Muscle layer of colon (tissue), 2 donors: ENCODE data around the gene ZSCAN31.
"Not testable (repeated sequence)": the region's sequence is repeated elsewhere in the genome, so short reads cannot be mapped to it uniquely, and the experiment has no call there.

Experiments used
- H3K27ac ChIP-seq: one replicate; pipeline ENCODE4 v1.7.0; 2013; ENCODE audit warnings: low read depth, mild to moderate bottlenecking, low read length, moderate library complexity
- H3K27me3 ChIP-seq, 2 donors: one replicate each; pipeline ENCODE4 v1.7.0; 2013; ENCODE audit warnings: low read length in 2 of 2, mild to moderate bottlenecking in 2 of 2; ENCODE audit not compliant: insufficient read depth in 2 of 2, control insufficient read depth in 1 of 2
- H3K36me3 ChIP-seq: one replicate; pipeline ENCODE4 v1.7.0; 2013; ENCODE audit warnings: mild to moderate bottlenecking, low read length; ENCODE audit not compliant: insufficient read depth
- H3K4me1 ChIP-seq: one replicate; pipeline ENCODE4 v1.7.0; 2013; ENCODE audit warnings: mild to moderate bottlenecking, low read length; ENCODE audit not compliant: insufficient read depth
- H3K4me3 ChIP-seq, 2 donors: one replicate each; pipeline ENCODE4 v1.7.0; 2013; ENCODE audit warnings: low read length in 2 of 2, low read depth in 1 of 2, mild to moderate bottlenecking in 1 of 2, moderate library complexity in 1 of 2
- H3K9ac ChIP-seq: one replicate; pipeline ENCODE4 v1.7.0; 2013; ENCODE audit warnings: low read length
- H3K9me3 ChIP-seq: one replicate; pipeline ENCODE4 v1.7.0; 2013; ENCODE audit warnings: mild to moderate bottlenecking, low read length
- donor health status: abdominal sarcoma.
- donor health status: Adenocarcinoma of cecum.

Gene ZSCAN31

GRCh38 chr6:28306363-28306762 is 29.6 kb downstream of the ZSCAN31 start:
- H3K36me3 ChIP-seq, H3K9ac ChIP-seq, H3K27ac ChIP-seq, H3K4me3 ChIP-seq, H3K4me1 ChIP-seq, H3K9me3 ChIP-seq, H3K27me3 ChIP-seq: not testable (repeated sequence)

- no peak overlapping the region for H3K4me3 ChIP-seq
- H3K36me3 ChIP-seq, result peaks cover 25% of the 10 kb centered on the region
- H3K27ac ChIP-seq, result no peak overlapping the region
- H3K4me1 ChIP-seq, result no peaks in the 10 kb centered on the region
- no peak overlapping the region for H3K9ac ChIP-seq
- H3K9me3 ChIP-seq, result no peaks in the 10 kb centered on the region
- H3K27me3 ChIP-seq, result no peaks in the 10 kb centered on the region
Measured at GRCh38 chr6:28303570-28303969, 32.4 kb downstream of the ZSCAN31 start.

- H3K4me3 ChIP-seq, result no peak overlapping the region
- no peaks in the 10 kb centered on the region for H3K9me3 ChIP-seq
- H3K27me3 ChIP-seq, result no peaks in the 10 kb centered on the region
- peaks cover 35% of the 10 kb centered on the region for H3K36me3 ChIP-seq
- no peaks in the 10 kb centered on the region for H3K4me1 ChIP-seq
- H3K9ac ChIP-seq, result no peak overlapping the region
- no peak overlapping the region for H3K27ac ChIP-seq
Measured at GRCh38 chr6:28296520-28297060, 39.4 kb downstream of the ZSCAN31 start.

- Histone ChIP-seq H3K9me3 (no peaks in the 10 kb centered on the region), H3K36me3 (peaks cover 28% of the 10 kb centered on the region), H3K4me3 (no peak overlapping the region), H3K9ac (no peak overlapping the region), H3K27me3 (no peaks in the 10 kb centered on the region), H3K27ac (no peak overlapping the region), H3K4me1 (no peaks in the 10 kb centered on the region)
Measured at GRCh38 chr6:28295326-28295725, 40.6 kb downstream of the ZSCAN31 start.

- Histone ChIP-seq H3K27me3 (no peaks in the 10 kb centered on the region), H3K36me3 (peaks cover 19% of the 10 kb centered on the region), H3K9ac (no peak overlapping the region)
Measured at GRCh38 chr6:28291573-28291972, 44.4 kb downstream of the ZSCAN31 start.

GRCh38 chr6:28282926-28283325 is 53.0 kb downstream of the ZSCAN31 start:
- no peaks in the 10 kb centered on the region for H3K27me3 ChIP-seq
- H3K9me3 ChIP-seq, result peaks cover 8% of the 10 kb centered on the region
- H3K36me3 ChIP-seq, result peaks cover 27% of the 10 kb centered on the region
- no peak overlapping the region for H3K9ac ChIP-seq
- H3K4me1 ChIP-seq, result peaks cover 11% of the 10 kb centered on the region
- no peak overlapping the region for H3K4me3 ChIP-seq
- H3K27ac ChIP-seq, result no peak overlapping the region

More at GRCh38 chr6:28291573-28291972, 44.4 kb downstream of the ZSCAN31 start:
- no peak overlapping the region for H3K27ac ChIP-seq
- H3K4me1 ChIP-seq, result no peaks in the 10 kb centered on the region
- no peak overlapping the region for H3K4me3 ChIP-seq
- H3K9me3 ChIP-seq, result no peaks in the 10 kb centered on the region

GRCh38 chr6:28281288-28282064 is 54.5 kb downstream of the ZSCAN31 start, which contains the start of gene PGBD1:
PGBD1 (plus strand) TSS chr6:28281572; CDS start chr6:28283814, 2,242 bp downstream.
- H3K27ac ChIP-seq, result peak within 1 kb of the TSS; percentile 64
- no peaks in the 10 kb centered on the region for H3K27me3 ChIP-seq
- H3K4me1 ChIP-seq, result peaks cover 11% of the 10 kb centered on the region
- H3K9ac ChIP-seq, result peak within 1 kb of the TSS; percentile 44
- peaks cover 8% of the 10 kb centered on the region for H3K9me3 ChIP-seq
- peaks cover 26% of the 10 kb centered on the region for H3K36me3 ChIP-seq
- peak within 1 kb of the TSS; percentile 67 to 85 for H3K4me3 ChIP-seq

GRCh38 chr6:28280595-28281287 is 55.2 kb downstream of the ZSCAN31 start:
- Histone ChIP-seq H3K9me3 (peaks cover 8% of the 10 kb centered on the region), H3K4me3 (peak overlapping the region in 1 of 2 donors; percentile 85), H3K4me1 (peaks cover 11% of the 10 kb centered on the region), H3K27ac (peak overlapping the region; percentile 64), H3K9ac (no peak overlapping the region), H3K36me3 (peaks cover 34% of the 10 kb centered on the region), H3K27me3 (no peaks in the 10 kb centered on the region)

- H3K4me1 ChIP-seq, result peaks cover 9% of the 10 kb centered on the region
- peaks cover 42% of the 10 kb centered on the region for H3K36me3 ChIP-seq
Measured at GRCh38 chr6:28277746-28278145, 58.2 kb downstream of the ZSCAN31 start.

GRCh38 chr6:28274888-28275287 is 61.1 kb downstream of the ZSCAN31 start:
- no peak overlapping the region for H3K27ac ChIP-seq
- H3K4me1 ChIP-seq, result no peaks in the 10 kb centered on the region
- no peak overlapping the region for H3K9ac ChIP-seq
- no peaks in the 10 kb centered on the region for H3K27me3 ChIP-seq
- H3K36me3 ChIP-seq, result peaks cover 54% of the 10 kb centered on the region
- H3K9me3 ChIP-seq, result no peaks in the 10 kb centered on the region
- no peak overlapping the region for H3K4me3 ChIP-seq

More at GRCh38 chr6:28277746-28278145, 58.2 kb downstream of the ZSCAN31 start:
- Histone ChIP-seq H3K9ac (no peak overlapping the region), H3K27ac (no peak overlapping the region), H3K9me3 (peaks cover 3% of the 10 kb centered on the region), H3K4me3 (no peak overlapping the region), H3K27me3 (no peaks in the 10 kb centered on the region)
